PC-3 (cell line): ENCODE measurements around the gene APCDD1L. TPM values are rescaled to one million over a fixed set of nuclear protein-coding genes. Genes with fewer than 3 reads are reported as not detected.

Experiments
- ATAC-seq: fragments of 200-7000 bp; cut with Tn5 transposase; 2 replicates; pipeline ENCODE4 v1.9.1; 2020; ENCODE audit warnings: mild to moderate bottlenecking, moderate library complexity
- BruUV-seq: library from RNA; stranded (reverse); fragments of 400-500 nt; replicated peaks from 2 replicates; lab custom pipeline; 2021; lab: Mats Ljungman, UMichigan
- CTCF ChIA-PET: fragments of 300-600 bp; sonication (Branson Sonifier 250); formaldehyde crosslinking; loops from one replicate; lab custom pipeline; 2022; ENCODE audit warnings: antibody characterized with exemption; lab: Charles Lee
- POLR2A ChIA-PET: fragments of 300-600 bp; sonication (Branson Sonifier 250); formaldehyde crosslinking; loops from one replicate; lab custom pipeline; 2022; ENCODE audit warnings: antibody characterized with exemption; ENCODE audit not compliant: unreplicated experiment; lab: Charles Lee
- DNase-seq: peaks from one replicate; pipeline ENCODE4 v3.0.0-alpha.2; 2015
- H2AFZ ChIP-seq: fragments of 300-600 bp; sonication (generic); 2 replicates; pipeline ENCODE4 v1.6.0; 2016; ENCODE audit warnings: antibody characterized with exemption, low read length
- H3F3A ChIP-seq: fragments of 300-600 bp; sonication (generic); one replicate; pipeline ENCODE4 v1.6.0; 2017; ENCODE audit warnings: antibody characterized with exemption, low read length, control low read depth, mild to moderate bottlenecking; ENCODE audit not compliant: unreplicated experiment
- H3K27ac ChIP-seq: fragments of 300-600 bp; sonication (generic); 2 replicates; pipeline ENCODE4 v1.5.1; 2016; ENCODE audit warnings: mild to moderate bottlenecking, low read length
- H3K27me3 ChIP-seq: fragments of 300-600 bp; sonication (generic); 2 replicates; pipeline ENCODE4 v1.6.1; 2016; ENCODE audit warnings: low read length, mixed read lengths
- H3K36me3 ChIP-seq: fragments of 300-600 bp; sonication (generic); 2 replicates; pipeline ENCODE4 v1.6.1; 2016; ENCODE audit warnings: low read depth, mixed run types, low read length, mixed read lengths
- H3K4me1 ChIP-seq: fragments of 300-600 bp; sonication (generic); 2 replicates; pipeline ENCODE4 v1.5.1; 2016; ENCODE audit warnings: low read length; ENCODE audit not compliant: insufficient read depth
- H3K4me2 ChIP-seq: fragments of 300-600 bp; sonication (generic); 2 replicates; pipeline ENCODE4 v1.6.0; 2016; ENCODE audit warnings: low read length
- H3K4me3 ChIP-seq: fragments of 300-600 bp; sonication (generic); 2 replicates; pipeline ENCODE4 v1.5.1; 2016; ENCODE audit warnings: mild to moderate bottlenecking, low read length, mixed read lengths
- H3K79me2 ChIP-seq: fragments of 300-600 bp; sonication (generic); 2 replicates; pipeline ENCODE4 v1.6.1; 2017; ENCODE audit warnings: low read length, mixed read lengths
- H3K9ac ChIP-seq: fragments of 300-600 bp; sonication (generic); 2 replicates; pipeline ENCODE4 v1.6.0; 2016; ENCODE audit warnings: mild to moderate bottlenecking, low read length
- H3K9me2 ChIP-seq: fragments of 300-600 bp; sonication (generic); replicated peaks from 2 replicates; pipeline ENCODE4 v1.6.1; 2016; ENCODE audit warnings: mixed run types, low read length, mixed read lengths
- H3K9me3 ChIP-seq: fragments of 300-600 bp; sonication (generic); 2 replicates; pipeline ENCODE4 v1.6.1; 2016; ENCODE audit warnings: low read length, mixed read lengths
- H4K20me1 ChIP-seq: fragments of 300-600 bp; sonication (generic); 2 replicates; pipeline ENCODE4 v1.6.1; 2016; ENCODE audit warnings: low read length, mixed read lengths
- EZH2 ChIP-seq: fragments of 300-600 bp; sonication (generic); IDR thresholded peaks from one replicate; pipeline ENCODE4 v1.6.1; 2017; ENCODE audit warnings: antibody characterized with exemption, mild to moderate bottlenecking, low read length; ENCODE audit not compliant: unreplicated experiment
- EZH2phosphoT487 ChIP-seq: fragments of 300-600 bp; sonication (generic); IDR thresholded peaks from 2 replicates; pipeline ENCODE4 v1.6.1; 2018; ENCODE audit warnings: mild to moderate bottlenecking, antibody characterized with exemption, low read length, borderline replicate concordance
- intact Hi-C: fragments of 100-400 bp; cut with micrococcal nuclease; formaldehyde crosslinking; loops from 2 replicates; pipeline ENCODE4 v1.9.0; 2023
- total RNA-seq: library from RNA; depleted of rRNA; stranded (reverse); fragments of >200 nt; gene quantifications from 2 replicates; pipeline ENCODE4 v1.2.3, GENCODE V29; 2014
- TF ChIP-seq, protein P1 (sequence below): fragments of 300-600 bp; sonication (generic); conservative IDR thresholded peaks from 2 replicates; pipeline ENCODE4 v1.5.1; 2017; ENCODE audit warnings: antibody characterized with exemption, low read depth, mild to moderate bottlenecking, low read length

The APCDD1L gene
- total RNA-seq, 1 experiment from 2014 or later, result 2.0 TPM

- ATAC-seq (no peak), DNase-seq (no peak)
- H3K4me2 ChIP-seq, result no peak overlapping the region
- no TSS peak for BruUV-seq
- H4K20me1 ChIP-seq, result no peaks in the 10 kb centered on the region
- ChIA-PET CTCF (no interaction called here), POLR2A (no interaction called here)
- peaks cover 11% of the 10 kb centered on the region for H3K36me3 ChIP-seq
- H3K27ac ChIP-seq, result no peak overlapping the region
- no peaks in the 10 kb centered on the region for H3F3A ChIP-seq
- no peaks in the 10 kb centered on the region for H3K79me2 ChIP-seq
- intact Hi-C loops, result loop anchor here (5.0 kb wide), 1 partner anchor 940 kb away; no protein-coding TSS in a partner anchor
- H3K9me3 ChIP-seq, result no peaks in the 10 kb centered on the region
- H3K27me3 ChIP-seq, result no peaks in the 10 kb centered on the region
- H3K9me2 ChIP-seq, result no peaks in the 10 kb centered on the region
- no peak overlapping the region for H3K4me3 ChIP-seq
- no peak overlapping the region for H2AFZ ChIP-seq
- no peak overlapping the region for H3K9ac ChIP-seq
- no peaks in the 10 kb centered on the region for H3K4me1 ChIP-seq
- TF ChIP-seq, protein P1, sequence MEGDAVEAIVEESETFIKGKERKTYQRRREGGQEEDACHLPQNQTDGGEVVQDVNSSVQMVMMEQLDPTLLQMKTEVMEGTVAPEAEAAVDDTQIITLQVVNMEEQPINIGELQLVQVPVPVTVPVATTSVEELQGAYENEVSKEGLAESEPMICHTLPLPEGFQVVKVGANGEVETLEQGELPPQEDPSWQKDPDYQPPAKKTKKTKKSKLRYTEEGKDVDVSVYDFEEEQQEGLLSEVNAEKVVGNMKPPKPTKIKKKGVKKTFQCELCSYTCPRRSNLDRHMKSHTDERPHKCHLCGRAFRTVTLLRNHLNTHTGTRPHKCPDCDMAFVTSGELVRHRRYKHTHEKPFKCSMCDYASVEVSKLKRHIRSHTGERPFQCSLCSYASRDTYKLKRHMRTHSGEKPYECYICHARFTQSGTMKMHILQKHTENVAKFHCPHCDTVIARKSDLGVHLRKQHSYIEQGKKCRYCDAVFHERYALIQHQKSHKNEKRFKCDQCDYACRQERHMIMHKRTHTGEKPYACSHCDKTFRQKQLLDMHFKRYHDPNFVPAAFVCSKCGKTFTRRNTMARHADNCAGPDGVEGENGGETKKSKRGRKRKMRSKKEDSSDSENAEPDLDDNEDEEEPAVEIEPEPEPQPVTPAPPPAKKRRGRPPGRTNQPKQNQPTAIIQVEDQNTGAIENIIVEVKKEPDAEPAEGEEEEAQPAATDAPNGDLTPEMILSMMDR, result no peak
- TF ChIP-seq EZH2, result no peak
- TF ChIP-seq EZH2phosphoT487, result no peak
These were observed 62.4 kb downstream of the APCDD1L start for GRCh38 chr20:58452667-58453255.

DNA sequence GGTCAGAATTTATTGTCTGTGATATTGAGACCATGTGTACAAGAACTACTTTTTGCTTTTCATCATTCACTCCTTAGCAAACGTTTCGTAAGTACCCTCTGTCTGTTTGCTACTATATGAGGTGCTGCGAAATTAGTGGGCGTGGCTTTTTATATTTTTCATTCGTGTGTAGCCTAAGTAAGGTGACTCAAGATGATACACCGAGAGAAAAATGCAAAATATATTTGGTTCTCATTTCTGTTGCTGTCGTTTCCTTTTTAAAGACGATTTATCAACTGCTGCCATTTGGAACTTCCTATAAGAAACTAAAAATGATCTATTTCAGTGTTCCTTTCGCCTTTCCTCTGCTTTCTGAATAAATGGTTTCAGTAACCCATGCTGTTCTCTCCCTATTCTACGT lies 64.9 kb downstream of the APCDD1L start:
- Histone ChIP-seq H3K4me2 (no peak overlapping the region), H3K4me1 (no peaks in the 10 kb centered on the region), H3K27me3 (no peaks in the 10 kb centered on the region), H3K9me2 (no peaks in the 10 kb centered on the region), H4K20me1 (no peaks in the 10 kb centered on the region), H3K4me3 (no peak overlapping the region), H3K9ac (no peak overlapping the region), H3F3A (no peaks in the 10 kb centered on the region), H2AFZ (no peak overlapping the region), H3K27ac (no peak overlapping the region), H3K79me2 (no peaks in the 10 kb centered on the region), H3K36me3 (peaks cover 14% of the 10 kb centered on the region), H3K9me3 (no peaks in the 10 kb centered on the region)
- no peak for TF ChIP-seq EZH2phosphoT487
- TF ChIP-seq, protein P1, result no peak
- no peak for TF ChIP-seq EZH2
- CTCF ChIA-PET, result no interaction called here
- no peak for ATAC-seq
- no peak for DNase-seq
- POLR2A ChIA-PET, result no interaction called here
- intact Hi-C loops, result loop anchor here (5.0 kb wide), 1 partner anchor 938 kb away; no protein-coding TSS in a partner anchor
- no TSS peak for BruUV-seq

DNA sequence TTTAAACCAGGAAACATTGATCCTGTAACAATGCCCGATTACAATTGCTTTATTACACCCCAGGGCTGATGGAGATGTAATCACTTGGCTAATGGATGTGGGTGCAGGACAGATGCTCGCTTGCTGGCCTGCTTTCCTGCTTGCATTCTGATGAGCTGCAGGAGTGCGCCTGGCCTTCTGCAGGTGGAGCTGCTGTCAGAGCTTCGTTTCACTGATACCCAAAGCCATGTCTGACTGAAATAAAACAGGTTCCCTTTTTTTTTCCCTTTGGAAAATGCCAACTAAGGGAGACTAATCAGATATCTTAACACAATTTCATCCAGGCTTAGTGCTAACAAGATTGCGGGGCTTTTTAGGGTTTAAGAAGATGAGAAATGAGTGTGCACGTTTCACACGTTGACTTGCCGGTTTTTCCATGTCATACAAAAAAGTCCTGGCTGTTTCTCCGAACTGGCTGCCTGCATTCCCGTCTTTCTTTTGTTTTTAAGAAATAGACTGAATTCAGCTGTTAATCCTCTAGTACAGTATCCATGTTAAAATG lies 65.4 kb downstream of the APCDD1L start:
- peaks cover 19% of the 10 kb centered on the region for H3K36me3 ChIP-seq
- H3K9me3 ChIP-seq, result no peaks in the 10 kb centered on the region
- H3K4me3 ChIP-seq, result no peak overlapping the region
- CTCF ChIA-PET, result no interaction called here
- H3K79me2 ChIP-seq, result no peaks in the 10 kb centered on the region
- no peaks in the 10 kb centered on the region for H3K27me3 ChIP-seq
- intact Hi-C loops, result loop anchor here (5.0 to 10.0 kb wide), 2 partner anchors 65 to 937 kb away; partner anchors contain the start of gene VAPB
- no TSS peak for BruUV-seq
- H3F3A ChIP-seq, result no peaks in the 10 kb centered on the region
- TF ChIP-seq EZH2phosphoT487, result no peak
- TF ChIP-seq EZH2, result no peak
- TF ChIP-seq, protein P1, result no peak
- POLR2A ChIA-PET, result no interaction called here
- H3K9ac ChIP-seq, result no peak overlapping the region
- no peak for DNase-seq
- H3K27ac ChIP-seq, result no peak overlapping the region
- no peaks in the 10 kb centered on the region for H3K4me1 ChIP-seq
- no peaks in the 10 kb centered on the region for H3K9me2 ChIP-seq
- no peaks in the 10 kb centered on the region for H4K20me1 ChIP-seq
- no peak overlapping the region for H3K4me2 ChIP-seq
- no peak for ATAC-seq
- no peak overlapping the region for H2AFZ ChIP-seq
